ENCODE data around the gene WFDC1.

DNA sequence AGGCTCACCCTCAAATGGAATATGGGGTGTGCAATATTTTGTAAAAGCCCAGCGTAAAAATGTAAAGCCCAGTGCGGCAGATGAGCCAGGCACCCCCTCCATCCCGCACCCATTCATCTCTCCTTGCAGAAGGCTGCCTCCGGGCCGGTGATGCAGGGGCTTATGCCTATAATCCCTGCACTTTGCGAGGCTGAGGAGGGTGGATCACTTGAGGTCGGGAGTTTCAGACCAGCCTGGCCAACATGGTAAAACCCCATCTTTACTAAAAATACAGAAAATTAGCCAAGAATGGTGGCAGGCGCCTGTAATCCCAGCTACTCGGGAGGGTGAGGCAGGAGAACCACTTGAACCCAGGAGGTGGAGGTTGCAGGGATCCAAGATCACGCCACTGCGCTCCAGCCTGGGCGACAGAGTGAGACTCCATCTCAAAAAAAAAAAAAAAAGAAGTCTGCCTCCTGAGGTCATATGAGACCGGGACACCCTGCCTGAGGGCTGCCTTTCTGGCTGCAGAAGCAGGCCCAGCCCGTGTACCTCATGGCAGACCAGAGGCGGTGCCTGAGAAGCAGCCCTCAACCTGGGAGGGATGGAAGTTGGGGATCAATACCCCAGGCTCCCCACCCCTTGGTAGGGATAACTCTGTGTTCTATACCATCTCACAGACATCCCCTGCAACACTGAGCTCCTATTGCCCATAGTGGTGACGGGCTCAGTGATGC, 56.2 kb downstream of the WFDC1 start:
- TF ChIP-seq, protein P1, sequence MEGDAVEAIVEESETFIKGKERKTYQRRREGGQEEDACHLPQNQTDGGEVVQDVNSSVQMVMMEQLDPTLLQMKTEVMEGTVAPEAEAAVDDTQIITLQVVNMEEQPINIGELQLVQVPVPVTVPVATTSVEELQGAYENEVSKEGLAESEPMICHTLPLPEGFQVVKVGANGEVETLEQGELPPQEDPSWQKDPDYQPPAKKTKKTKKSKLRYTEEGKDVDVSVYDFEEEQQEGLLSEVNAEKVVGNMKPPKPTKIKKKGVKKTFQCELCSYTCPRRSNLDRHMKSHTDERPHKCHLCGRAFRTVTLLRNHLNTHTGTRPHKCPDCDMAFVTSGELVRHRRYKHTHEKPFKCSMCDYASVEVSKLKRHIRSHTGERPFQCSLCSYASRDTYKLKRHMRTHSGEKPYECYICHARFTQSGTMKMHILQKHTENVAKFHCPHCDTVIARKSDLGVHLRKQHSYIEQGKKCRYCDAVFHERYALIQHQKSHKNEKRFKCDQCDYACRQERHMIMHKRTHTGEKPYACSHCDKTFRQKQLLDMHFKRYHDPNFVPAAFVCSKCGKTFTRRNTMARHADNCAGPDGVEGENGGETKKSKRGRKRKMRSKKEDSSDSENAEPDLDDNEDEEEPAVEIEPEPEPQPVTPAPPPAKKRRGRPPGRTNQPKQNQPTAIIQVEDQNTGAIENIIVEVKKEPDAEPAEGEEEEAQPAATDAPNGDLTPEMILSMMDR (IDR thresholded peaks at IDR 0.05; ENCODE audit: low read depth, low read length) = no peak
- TF ChIP-seq EZH2phosphoT487 (IDR thresholded peaks at IDR 0.05; ENCODE audit: low read depth) = no peak

All from OCI-LY3 (cell line).